ENCODE results near the gene KATNAL2.
"Not testable (repeated sequence)": the region's sequence is repeated elsewhere in the genome, so short reads cannot be mapped to it uniquely, and the experiment has no call there.

The KATNAL2 gene

DNA sequence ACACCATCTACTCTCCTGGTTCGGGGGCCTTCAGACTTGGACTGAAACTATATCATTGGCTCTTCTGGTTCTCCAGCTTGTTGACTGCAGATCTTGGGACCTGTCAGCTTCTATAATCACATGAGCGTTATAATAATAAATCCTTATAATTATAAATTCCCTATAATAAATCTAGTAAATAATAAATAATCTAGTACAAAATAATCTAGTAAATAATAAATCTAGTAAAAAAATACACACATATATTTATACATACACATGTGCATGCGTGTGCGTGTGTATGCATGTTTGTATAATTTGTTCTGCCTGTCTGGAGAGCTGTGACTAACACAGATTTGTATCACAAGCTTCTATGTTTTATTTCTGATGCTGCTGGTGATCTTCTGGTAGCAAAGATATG lies 40.8 kb downstream of the KATNAL2 start:
- H3K4me3 ChIP-seq (ENCODE audit: low read length) = no peak overlapping the region
- TF ChIP-seq, protein P1, sequence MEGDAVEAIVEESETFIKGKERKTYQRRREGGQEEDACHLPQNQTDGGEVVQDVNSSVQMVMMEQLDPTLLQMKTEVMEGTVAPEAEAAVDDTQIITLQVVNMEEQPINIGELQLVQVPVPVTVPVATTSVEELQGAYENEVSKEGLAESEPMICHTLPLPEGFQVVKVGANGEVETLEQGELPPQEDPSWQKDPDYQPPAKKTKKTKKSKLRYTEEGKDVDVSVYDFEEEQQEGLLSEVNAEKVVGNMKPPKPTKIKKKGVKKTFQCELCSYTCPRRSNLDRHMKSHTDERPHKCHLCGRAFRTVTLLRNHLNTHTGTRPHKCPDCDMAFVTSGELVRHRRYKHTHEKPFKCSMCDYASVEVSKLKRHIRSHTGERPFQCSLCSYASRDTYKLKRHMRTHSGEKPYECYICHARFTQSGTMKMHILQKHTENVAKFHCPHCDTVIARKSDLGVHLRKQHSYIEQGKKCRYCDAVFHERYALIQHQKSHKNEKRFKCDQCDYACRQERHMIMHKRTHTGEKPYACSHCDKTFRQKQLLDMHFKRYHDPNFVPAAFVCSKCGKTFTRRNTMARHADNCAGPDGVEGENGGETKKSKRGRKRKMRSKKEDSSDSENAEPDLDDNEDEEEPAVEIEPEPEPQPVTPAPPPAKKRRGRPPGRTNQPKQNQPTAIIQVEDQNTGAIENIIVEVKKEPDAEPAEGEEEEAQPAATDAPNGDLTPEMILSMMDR (conservative IDR thresholded peaks at IDR 0.05; ENCODE audit: low read depth, low read length) = no peak
- no peak for DNase-seq (ENCODE audit: low read depth)

DNA sequence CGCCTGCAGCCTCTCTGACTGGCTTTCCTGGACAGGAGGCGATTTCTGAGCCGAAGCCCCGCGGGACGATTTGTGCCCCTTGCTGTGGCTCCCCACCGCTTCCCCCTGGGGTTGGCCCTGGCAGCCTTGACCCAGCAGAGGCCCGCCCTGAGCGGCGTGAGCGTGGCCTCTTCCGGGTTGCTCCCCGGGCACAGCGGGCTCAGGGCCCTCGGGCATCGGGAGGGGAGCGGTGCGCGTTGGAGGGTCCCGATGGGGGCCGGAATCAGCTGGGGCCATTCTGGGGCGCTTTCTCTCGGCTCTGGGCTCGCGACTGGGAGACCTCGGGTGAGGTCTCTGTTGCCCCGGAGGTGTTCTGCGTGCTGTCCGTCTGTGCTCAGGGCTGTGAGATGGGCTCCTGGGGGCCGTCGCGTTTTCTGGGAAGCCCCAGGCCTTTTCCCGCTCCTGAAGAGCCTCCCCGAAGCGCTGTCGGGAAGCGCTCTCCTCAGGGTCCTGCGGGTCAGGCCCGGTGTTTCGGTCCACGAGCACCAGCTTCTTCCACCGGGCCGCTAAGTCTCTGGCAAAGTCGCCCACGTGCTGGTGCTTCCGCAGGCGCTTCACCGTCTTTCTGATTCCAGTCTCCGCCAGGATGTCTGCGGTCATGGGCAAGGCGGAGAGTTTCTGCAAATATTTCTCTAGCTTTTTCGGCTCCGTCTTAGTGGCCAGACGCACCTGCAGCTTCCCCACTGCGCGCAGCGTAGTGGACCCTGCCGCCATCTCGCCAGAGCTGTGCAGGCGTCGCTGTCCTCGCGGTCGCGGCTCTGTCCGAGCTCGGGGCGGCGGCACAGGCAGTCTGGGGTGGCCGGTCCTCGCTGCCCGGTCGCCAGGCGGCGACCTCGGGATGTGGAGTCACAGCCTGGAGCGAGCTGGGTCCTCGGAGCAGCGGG lies 46.5 kb downstream of the KATNAL2 start:
- not testable (repeated sequence) for DNase-seq (ENCODE audit: low read depth); H3K4me3 ChIP-seq (ENCODE audit: low read length)

- H3K4me3 ChIP-seq (ENCODE audit: low read length); DNase-seq (ENCODE audit: low read depth): not testable (repeated sequence)
Observed at GRCh38 chr18:46964579-46965293, 47.3 kb downstream of the KATNAL2 start.

GRCh38 chr18:46966266-46966665 lies 48.9 kb downstream of the KATNAL2 start:
- not testable (repeated sequence) for DNase-seq (ENCODE audit: low read depth); H3K4me3 ChIP-seq (ENCODE audit: low read length)

GRCh38 chr18:46969551-46969950 lies 52.1 kb downstream of the KATNAL2 start:
- DNase-seq (ENCODE audit: low read depth); H3K4me3 ChIP-seq (ENCODE audit: low read length): not testable (repeated sequence)

GRCh38 chr18:47019870-47020269 lies 102.5 kb downstream of the KATNAL2 start:
- H3K4me3 ChIP-seq (ENCODE audit: low read length); DNase-seq (ENCODE audit: low read depth): not testable (repeated sequence)

DNA sequence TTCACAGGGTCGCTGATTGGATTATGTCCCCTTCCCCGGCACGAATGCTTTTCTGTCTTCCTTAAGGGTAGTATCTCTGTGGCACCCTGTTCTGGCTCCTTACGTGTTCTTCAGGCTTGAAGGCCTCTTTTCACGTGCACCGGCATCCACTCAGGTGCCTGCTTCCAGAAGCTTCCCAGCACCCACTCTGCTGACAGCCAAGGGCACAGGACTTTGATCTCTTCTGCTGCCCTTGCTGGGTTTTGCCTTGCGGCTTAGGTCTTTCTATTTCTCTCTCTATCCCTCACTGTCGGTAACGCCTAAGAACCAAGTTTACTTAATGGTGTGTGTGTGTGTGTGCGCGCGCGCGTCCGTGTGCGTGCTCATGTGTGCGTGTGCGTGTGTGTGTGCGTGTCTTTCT lies 103.4 kb downstream of the KATNAL2 start:
- DNase-seq (ENCODE audit: low read depth); H3K4me3 ChIP-seq (ENCODE audit: low read length): not testable (repeated sequence)

GRCh38 chr18:47022821-47023220 lies 105.4 kb downstream of the KATNAL2 start:
- not testable (repeated sequence) for H3K4me3 ChIP-seq (ENCODE audit: low read length); DNase-seq (ENCODE audit: low read depth)

DNA sequence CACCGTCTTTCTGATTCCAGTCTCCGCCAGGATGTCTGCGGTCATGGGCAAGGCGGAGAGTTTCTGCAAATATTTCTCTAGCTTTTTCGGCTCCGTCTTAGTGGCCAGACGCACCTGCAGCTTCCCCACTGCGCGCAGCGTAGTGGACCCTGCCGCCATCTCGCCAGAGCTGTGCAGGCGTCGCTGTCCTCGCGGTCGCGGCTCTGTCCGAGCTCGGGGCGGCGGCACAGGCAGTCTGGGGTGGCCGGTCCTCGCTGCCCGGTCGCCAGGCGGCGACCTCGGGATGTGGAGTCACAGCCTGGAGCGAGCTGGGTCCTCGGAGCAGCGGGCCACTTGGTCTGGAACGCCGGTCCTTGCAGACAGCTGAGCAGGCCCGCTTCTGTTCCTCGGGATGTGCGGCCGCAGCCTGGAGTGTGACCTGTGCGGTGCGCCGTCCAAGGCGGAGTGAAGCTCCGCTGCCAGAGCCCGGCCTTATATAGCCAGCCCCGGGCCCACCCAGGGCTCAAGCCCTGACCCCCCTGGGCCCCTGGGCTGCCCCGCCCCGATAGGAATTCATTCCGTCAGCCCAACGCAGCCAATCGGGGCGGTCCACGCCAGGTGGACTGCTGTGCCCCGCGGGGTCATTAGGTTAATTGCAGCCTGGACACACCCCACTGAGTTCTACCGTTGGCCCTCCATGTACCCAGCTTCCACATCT lies 106.5 kb downstream of the KATNAL2 start:
- not testable (repeated sequence) for H3K4me3 ChIP-seq (ENCODE audit: low read length); DNase-seq (ENCODE audit: low read depth)

DNA sequence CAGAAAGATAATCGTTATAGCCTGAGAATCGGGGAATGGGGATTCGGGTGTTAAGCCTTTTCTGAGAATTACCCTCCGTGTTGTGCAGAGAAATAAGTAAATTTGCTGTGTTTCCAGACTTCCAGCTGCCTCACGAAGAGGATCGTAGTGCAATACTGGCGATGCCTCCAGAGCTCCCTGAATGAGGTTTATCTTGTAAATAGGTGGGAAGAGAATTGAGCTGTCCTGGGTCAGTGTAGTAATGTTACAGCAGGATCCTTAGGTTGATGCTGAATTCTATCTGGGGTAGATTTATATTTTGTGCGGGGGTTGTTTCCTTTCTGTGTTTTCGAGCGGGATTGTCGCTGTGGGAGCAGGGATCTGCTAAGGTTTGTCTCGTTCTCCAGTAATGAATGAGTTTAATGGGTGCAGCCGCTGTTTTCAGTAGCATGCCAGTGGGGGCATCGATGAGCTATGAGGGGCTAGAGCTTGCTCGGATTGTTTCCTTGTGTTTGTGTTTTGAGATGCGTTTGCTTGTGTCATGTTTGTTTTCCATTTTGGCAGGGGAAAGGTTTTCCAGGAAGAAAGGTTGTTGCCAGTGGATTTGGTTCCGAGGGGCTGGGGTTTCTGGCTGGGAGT lies 108.3 kb downstream of the KATNAL2 start:
- not testable (repeated sequence) for DNase-seq (ENCODE audit: low read depth); H3K4me3 ChIP-seq (ENCODE audit: low read length)

- H3K4me3 ChIP-seq (ENCODE audit: low read length); DNase-seq (ENCODE audit: low read depth): not testable (repeated sequence)
Observed at GRCh38 chr18:47028738-47029137, 111.3 kb downstream of the KATNAL2 start.

DNA sequence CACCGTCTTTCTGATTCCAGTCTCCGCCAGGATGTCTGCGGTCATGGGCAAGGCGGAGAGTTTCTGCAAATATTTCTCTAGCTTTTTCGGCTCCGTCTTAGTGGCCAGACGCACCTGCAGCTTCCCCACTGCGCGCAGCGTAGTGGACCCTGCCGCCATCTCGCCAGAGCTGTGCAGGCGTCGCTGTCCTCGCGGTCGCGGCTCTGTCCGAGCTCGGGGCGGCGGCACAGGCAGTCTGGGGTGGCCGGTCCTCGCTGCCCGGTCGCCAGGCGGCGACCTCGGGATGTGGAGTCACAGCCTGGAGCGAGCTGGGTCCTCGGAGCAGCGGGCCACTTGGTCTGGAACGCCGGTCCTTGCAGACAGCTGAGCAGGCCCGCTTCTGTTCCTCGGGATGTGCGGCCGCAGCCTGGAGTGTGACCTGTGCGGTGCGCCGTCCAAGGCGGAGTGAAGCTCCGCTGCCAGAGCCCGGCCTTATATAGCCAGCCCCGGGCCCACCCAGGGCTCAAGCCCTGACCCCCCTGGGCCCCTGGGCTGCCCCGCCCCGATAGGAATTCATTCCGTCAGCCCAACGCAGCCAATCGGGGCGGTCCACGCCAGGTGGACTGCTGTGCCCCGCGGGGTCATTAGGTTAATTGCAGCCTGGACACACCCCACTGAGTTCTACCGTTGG lies 112.4 kb downstream of the KATNAL2 start:
- not testable (repeated sequence) for H3K4me3 ChIP-seq (ENCODE audit: low read length); DNase-seq (ENCODE audit: low read depth)

DNA sequence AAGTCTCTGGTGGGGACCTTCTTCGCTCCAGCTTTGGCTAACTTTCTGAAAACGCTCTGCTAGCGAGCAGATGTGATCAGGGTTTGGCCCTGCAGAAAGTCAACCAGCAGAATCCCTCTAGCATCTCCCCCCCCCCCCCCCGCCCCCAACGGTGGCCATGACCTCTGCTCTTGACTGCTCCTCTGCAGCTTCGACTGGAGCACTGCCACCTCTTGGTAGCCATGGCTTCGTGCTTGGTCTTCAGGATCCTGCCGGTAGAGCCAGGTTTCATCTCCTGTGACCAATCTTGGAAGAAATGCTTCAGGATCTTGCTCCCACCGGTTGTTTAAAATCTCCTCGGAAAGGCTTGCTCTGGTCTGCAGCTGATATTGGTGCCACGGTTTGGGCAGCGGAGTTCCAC lies 113.5 kb downstream of the KATNAL2 start:
- H3K4me3 ChIP-seq (ENCODE audit: low read length); DNase-seq (ENCODE audit: low read depth): not testable (repeated sequence)
